Right kidney (tissue), 1 donor: Measurements from ENCODE around the gene PHC2.

Experiments used
- DNase-seq: peaks from one replicate; pipeline ENCODE4 v3.0.0-alpha.2; 2016

Gene PHC2

GRCh38 chr1:33350611-33351280 is 80.1 kb downstream of the PHC2 start:
- no peak for DNase-seq

GRCh38 chr1:33349778-33350610 is 80.9 kb downstream of the PHC2 start:
- DNase-seq = peak; percentile 92

DNA sequence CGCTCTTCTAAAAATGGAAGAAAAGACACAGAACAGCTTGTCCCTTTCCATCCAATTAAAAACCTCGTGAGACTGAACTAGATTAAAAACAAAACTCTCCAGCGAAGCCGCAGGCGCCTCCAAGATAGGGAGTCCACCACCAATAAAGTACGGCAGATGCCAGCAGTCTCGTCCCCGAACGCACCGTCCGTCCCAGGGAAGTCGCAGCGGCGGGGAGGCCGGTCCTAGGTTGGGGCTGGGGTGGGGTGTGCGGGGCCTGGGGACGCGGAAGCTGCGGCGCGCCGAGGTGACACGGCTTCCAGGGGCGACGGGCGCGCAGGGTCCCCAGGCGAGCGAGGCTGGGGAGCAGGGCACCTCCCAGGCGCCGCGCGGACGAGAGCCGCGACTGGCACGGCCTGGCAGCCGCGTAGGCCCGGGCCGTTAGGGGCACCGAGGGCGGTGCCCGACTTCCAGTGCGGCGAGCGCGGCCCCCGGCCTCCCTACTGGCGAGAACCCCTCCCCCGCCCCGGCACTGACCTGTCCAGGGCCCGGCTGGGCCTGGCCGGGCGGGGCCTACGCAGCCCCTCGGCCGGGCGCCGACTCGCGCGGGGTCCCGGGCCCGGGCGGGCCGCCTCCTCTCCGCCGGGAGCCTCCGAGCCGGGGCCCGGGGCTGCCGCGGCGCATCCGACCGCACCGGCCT is 81.7 kb downstream of the PHC2 start:
- peak; percentile 67 for DNase-seq

GRCh38 chr1:33348676-33349080 is 82.2 kb downstream of the PHC2 start:
- no peak for DNase-seq

GRCh38 chr1:33348194-33348593 is 82.7 kb downstream of the PHC2 start:
- no peak for DNase-seq

- DNase-seq = no peak
Observed at GRCh38 chr1:33347650-33347992, 83.3 kb downstream of the PHC2 start.

DNA sequence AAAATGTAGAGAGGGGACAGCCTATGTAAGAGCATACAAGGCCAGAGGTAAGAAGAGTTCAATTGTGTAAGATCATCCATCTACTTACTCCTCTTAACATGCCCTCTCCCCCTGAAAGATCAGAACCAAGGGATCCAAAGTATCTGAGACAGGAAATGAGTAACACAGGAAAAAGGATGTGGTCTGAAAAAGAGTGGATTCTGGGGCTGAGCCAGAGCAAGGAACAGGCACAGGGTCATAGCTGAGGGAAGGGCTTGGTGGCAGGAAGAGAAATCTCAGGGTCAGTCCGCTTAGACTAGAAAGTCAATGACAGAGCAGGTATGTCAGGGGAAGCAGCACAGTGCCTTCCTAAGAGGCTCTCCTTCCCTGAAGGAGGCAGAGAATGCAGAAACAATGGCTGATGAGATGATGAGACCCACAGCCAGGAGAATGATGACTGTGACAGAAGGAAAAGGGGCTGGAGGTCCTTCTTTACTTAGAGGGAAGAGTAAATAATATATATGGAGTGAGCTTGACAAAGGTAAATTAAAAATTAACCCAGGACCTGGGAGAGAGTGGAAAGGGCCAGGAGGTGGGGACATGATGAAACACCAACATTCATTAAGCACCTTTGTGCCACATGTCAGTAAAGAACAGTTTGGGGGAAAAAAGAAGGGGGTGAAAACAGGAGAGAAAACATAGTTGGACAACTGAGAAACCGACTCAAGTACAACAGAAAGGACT is 83.8 kb downstream of the PHC2 start:
- DNase-seq = no peak

DNA sequence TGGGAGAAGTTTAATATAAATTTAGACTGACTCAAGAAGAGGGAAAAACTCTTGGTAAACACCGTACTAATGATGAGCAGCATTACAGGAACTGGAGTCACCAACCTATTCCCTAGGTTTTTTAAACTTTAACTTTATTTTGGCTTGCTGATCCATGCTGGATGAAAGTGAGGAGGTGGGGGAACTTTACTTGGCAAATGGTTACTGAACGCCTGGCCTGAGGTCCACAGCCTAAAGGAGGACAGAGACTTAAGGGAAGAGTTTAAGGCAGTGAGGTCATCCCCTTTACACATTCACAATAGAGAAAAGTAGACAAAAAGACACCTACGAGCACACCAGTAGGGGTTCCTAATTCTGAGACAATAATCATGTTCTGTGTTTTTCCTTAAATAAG is 84.4 kb downstream of the PHC2 start:
- no peak for DNase-seq

GRCh38 chr1:33344896-33345560 is 85.9 kb downstream of the PHC2 start:
- no peak for DNase-seq

GRCh38 chr1:33343539-33343938 is 87.4 kb downstream of the PHC2 start:
- no peak for DNase-seq

- no peak for DNase-seq
Observed at GRCh38 chr1:33342041-33342723, 88.7 kb downstream of the PHC2 start.

- DNase-seq = no peak
Observed at GRCh38 chr1:33341190-33341589, 89.7 kb downstream of the PHC2 start.

DNA sequence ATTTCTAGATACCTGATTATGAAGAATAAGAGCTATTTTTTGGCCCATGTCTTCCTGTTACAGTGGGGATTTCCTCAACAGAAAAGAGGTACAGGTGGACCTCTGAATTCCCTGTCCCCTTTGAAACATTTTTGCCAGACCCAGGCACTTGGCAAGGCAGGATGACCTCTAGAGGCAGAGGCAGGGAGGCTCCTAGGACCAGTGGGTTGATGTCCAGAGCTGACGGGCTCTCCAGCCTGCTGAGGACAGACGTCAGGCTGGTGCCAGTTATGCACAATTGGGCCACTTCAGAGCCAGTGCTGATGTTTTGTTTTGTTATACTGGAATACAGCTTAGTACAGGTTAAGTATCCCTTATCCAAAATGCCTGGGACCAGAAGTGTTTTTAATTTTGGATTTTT is 91.5 kb downstream of the PHC2 start:
- no peak for DNase-seq

DNA sequence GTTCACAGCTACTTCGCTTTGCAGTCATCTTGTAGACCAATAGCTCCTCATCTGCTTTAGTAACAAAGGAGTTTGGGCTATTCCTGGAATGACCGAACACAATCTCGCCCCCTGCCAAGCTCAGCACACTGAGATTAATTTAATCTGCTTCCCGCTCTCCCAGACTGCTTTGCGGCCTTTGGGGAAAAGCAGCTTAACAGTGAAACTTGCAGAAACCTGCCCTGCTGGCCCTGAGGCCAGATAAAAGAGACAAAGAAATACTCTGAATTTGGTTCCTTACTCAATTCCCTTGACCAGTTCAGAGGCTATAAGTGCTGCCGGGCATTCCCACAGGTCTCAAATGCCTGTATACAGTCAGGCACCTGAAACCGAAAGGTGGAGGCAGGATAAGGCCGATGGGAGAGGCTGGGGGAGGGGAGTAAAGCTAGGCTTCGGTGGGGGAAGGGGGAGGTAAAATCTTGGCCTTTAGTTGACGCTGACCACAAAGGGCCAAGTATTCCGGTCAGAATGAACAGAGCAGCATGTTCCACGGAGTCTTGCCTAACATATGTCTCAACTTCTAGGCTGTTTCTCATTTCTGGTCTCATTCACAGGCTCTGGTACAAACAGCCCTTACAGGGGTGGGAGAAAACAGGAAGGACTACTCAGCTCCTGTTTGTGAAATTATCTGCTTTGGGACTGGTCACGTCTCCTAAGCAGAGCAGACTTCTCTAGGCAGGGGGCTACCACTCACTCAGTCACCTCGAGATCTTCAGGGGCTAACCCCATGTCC is 92.3 kb downstream of the PHC2 start:
- no peak for DNase-seq

- no peak for DNase-seq
Observed at GRCh38 chr1:33338048-33338439, 92.9 kb downstream of the PHC2 start.

- DNase-seq = no peak
Observed at GRCh38 chr1:33337441-33337840, 93.5 kb downstream of the PHC2 start.

DNA sequence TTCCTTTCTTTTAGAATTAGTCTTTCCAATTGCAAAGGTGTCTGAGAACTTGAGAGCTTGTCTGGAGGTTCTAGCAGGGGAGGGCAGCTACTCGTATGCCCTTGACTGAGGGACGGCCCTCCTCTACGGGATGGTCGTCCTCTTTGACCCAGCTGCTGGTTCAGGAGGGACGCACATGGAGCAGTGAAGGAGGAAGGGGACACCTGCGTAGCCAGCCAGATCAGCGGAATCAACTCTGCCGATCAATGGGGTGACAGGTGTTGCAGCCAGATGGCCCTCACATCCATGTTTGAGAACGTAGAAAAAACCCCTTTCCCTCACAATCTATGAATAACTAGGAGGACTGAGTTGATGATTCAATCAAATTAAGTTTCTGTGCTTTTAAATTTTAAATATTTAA is 94.3 kb downstream of the PHC2 start:
- DNase-seq = no peak

DNA sequence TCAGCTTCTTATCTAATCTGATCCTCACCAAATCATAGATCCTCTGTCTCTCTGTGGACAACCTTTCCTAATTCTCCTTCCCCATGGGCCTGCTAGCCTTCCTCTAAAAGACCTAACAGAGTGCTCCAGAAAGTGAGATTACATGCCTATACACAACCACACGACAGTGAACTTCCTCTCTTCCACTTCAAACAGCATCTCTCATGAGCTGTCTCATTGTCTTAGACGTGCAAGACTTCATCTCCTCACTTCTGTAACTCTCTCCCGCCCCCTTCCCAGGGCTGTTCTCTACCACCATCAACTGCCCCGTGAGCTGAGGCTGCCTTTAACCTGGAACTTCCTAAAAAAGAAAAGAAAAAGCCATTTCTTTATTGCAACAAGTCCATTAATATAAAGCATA is 95.9 kb downstream of the PHC2 start:
- DNase-seq = no peak

DNA sequence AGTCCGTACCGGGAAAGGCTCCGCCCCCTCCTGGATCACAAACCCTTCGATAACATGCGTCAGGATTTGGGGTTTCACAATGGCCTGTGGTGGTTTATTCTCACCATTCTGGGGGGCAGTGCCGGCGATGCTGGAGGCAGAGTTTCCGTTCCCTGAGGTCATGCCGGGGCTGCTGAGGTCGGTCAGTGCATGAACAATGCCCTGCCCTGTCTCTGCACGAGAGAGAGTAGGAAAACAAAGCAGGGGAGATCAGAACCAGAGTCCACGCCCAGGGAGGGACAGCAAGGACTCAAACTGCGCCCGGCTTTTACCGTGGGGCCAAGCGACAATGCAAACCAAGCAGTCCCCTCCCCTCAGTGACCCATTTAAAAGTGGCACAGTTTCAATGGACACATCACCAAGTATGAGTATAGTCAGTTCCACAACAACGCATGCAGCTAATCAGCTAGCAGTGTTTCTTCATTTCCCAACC is 96.8 kb downstream of the PHC2 start:
- DNase-seq = no peak

DNA sequence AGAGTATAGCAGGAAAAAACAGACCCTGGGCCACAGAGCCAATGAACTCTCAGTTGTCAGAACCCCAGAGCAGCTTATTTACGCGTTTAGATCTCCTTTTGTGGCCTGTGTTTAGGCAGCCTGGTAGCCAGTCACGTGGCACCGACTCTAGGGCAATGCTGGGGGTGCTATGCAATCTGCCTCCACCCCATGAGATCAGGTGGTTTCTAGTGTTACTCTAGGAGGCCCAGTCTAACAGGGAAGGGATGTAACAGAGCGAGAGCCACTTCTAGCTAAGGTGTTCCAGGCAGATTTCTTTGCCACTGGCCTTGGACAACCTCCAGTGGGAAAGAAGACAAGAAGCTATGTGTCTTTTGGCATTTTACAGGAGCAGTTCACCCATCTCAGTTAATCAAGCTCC is 98.0 kb downstream of the PHC2 start:
- DNase-seq = no peak

DNA sequence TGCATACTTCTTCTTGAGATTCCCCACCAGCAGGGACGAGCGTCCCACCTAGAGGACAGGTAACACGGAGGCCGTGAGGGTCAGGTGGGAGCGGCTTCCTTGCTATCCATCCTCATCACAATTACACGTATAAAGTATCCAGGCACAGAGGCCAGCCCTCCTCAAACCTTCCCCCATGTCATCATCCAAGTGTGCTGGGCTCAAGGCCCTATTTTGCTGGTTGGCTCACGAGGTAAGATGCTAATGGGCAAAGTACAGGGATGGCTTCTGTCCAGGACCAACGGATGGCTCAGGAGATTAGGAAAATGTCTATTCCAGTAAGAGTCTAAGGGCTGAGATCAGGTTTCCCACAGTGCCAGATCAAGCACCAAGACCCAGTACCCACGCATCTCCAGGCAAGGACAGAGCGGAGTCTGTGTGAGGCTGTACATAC is 98.5 kb downstream of the PHC2 start:
- DNase-seq = no peak
